H1 (cell line): ENCODE data around the gene ATP5PB. TPM values are rescaled to one million over a fixed set of nuclear protein-coding genes. Genes with fewer than 3 reads are reported as not detected.

ENCODE experiments used
- CHD7 ChIP-seq: fragments of 300-600 bp; sonication (generic); IDR thresholded peaks from 2 replicates; pipeline ENCODE4 v1.7.1; 2012; ENCODE audit warnings: low read length, moderate library complexity, mild to moderate bottlenecking, inconsistent platforms; ENCODE audit not compliant: insufficient replicate concordance
- CREB1 ChIP-seq: IDR thresholded peaks from 2 replicates; pipeline ENCODE4 v1.6.1; 2012; ENCODE audit warnings: inconsistent platforms
- FOSL1 ChIP-seq: IDR thresholded peaks from 2 replicates; pipeline ENCODE4 v1.6.1; 2011; ENCODE audit warnings: mild to moderate bottlenecking, low read depth, low read length, moderate library complexity; ENCODE audit not compliant: insufficient read depth
- polyA plus RNA-seq, 7 experiments: library from polyadenylated mRNA; depleted of rRNA in 3 of 7; stranded (reverse) in 5 of 7; unstranded in 2 of 7; fragments of >200 nt in 5 of 7; fragments of 200-250 nt in 2 of 7; gene quantifications; 1 replicate in 5 of 7; 2 replicates in 1 of 7; 4 replicates in 1 of 7; pipeline versions ENCODE4 v1.2.1 to v1.2.3, GENCODE V29; 2011 to 2013; ENCODE audit warnings: missing spikeins in 2 of 7, mixed read lengths in 2 of 7
- total RNA-seq: library from RNA; stranded (reverse); fragmentation: NEBNext Ultra II Directional; extraction: Animal tissue kit (Norgen Biotek cat#: 25700); gene quantifications from 2 replicates; pipeline ENCODE4 v1.2.1, GENCODE V29; 2021

ATP5PB gene
- total and polyA plus RNA-seq, 2 of the 8 experiments (the other 6 are each of a cell fraction or from before 2014, with no cell fraction given), result 232 to 262 TPM

GRCh38 chr1:111415461-111415860 is 33.8 kb upstream of the ATP5PB start (continued):
- TF ChIP-seq CHD7 (no peak), CREB1 (no peak), FOSL1 (no peak)
